GM23338 (cell line): Measurements from ENCODE around the gene PCNX1. TPM values are rescaled to one million over a fixed set of nuclear protein-coding genes. Genes with fewer than 3 reads are reported as not detected.
A peak's percentile ranks its signal among the peaks of the same experiment; 100 is the strongest.

ENCODE experiments used
- ATAC-seq: fragments of 200-7000 bp; cut with Tn5 transposase; 3 replicates; pipeline ENCODE4 v1.9.1; 2020
- DNase-seq: peaks from one replicate; pipeline ENCODE4 v3.0.0-alpha.2; 2015; ENCODE audit warnings: low spot score
- H2AFZ ChIP-seq: fragments of 200-600 bp; sonication (generic); 2 replicates; pipeline ENCODE4 v1.8.0; 2016; ENCODE audit warnings: antibody characterized with exemption, mild to moderate bottlenecking, moderate library complexity
- H3F3A ChIP-seq: fragments of 200-600 bp; sonication (generic); replicated peaks from 2 replicates; pipeline ENCODE4 v1.8.0; 2017; ENCODE audit warnings: antibody characterized with exemption, mixed run types, low read depth
- H3K27ac ChIP-seq: fragments of 200-600 bp; sonication (generic); 2 replicates; pipeline ENCODE4 v1.6.1; 2016; ENCODE audit warnings: low read depth
- H3K27me3 ChIP-seq: fragments of 200-600 bp; sonication (generic); 2 replicates; pipeline ENCODE4 v1.8.0; 2016; ENCODE audit warnings: mild to moderate bottlenecking, mixed run types, moderate library complexity; ENCODE audit not compliant: insufficient read depth
- H3K36me3 ChIP-seq: fragments of 200-600 bp; sonication (generic); 2 replicates; pipeline ENCODE4 v1.8.0; 2016; ENCODE audit warnings: mild to moderate bottlenecking; ENCODE audit not compliant: insufficient read depth
- H3K4me1 ChIP-seq: fragments of 200-600 bp; sonication (generic); 2 replicates; pipeline ENCODE4 v1.8.0; 2016; ENCODE audit warnings: mild to moderate bottlenecking, moderate library complexity; ENCODE audit not compliant: insufficient read depth
- H3K4me2 ChIP-seq: fragments of 200-600 bp; sonication (generic); 2 replicates; pipeline ENCODE4 v1.7.1; 2017; ENCODE audit warnings: mixed run types
- H3K4me3 ChIP-seq: fragments of 200-600 bp; sonication (generic); 2 replicates; pipeline ENCODE4 v1.6.1; 2016; ENCODE audit warnings: mixed run types
- H3K79me2 ChIP-seq: fragments of 200-600 bp; sonication (generic); replicated peaks from 2 replicates; pipeline ENCODE4 v1.8.0; 2017; ENCODE audit warnings: mild to moderate bottlenecking; ENCODE audit not compliant: insufficient read depth
- H3K9me2 ChIP-seq: fragments of 200-600 bp; sonication (generic); 2 replicates; pipeline ENCODE4 v1.8.0; 2017; ENCODE audit not compliant: insufficient read depth
- H4K20me1 ChIP-seq: fragments of 200-600 bp; sonication (generic); replicated peaks from 2 replicates; pipeline ENCODE4 v1.8.0; 2017; ENCODE audit warnings: mild to moderate bottlenecking; ENCODE audit not compliant: insufficient read depth
- H3K27ac Mint-ChIP-seq: 2 replicates; pipeline ENCODE4 v1.8.0; 2020; ENCODE audit warnings: inconsistent platforms, mild to moderate bottlenecking, moderate library complexity, mixed read lengths
- H3K27me3 Mint-ChIP-seq: 3 replicates; pipeline ENCODE4 v1.8.0; 2022; ENCODE audit warnings: low read depth, mild to moderate bottlenecking, moderate library complexity, mixed read lengths, inconsistent platforms; ENCODE audit not compliant: insufficient read depth, poor library complexity
- H3K36me3 Mint-ChIP-seq: 3 replicates; pipeline ENCODE4 v1.8.0; 2021; ENCODE audit warnings: low read depth, mild to moderate bottlenecking, inconsistent platforms, moderate library complexity, mixed read lengths
- H3K4me1 Mint-ChIP-seq: 3 replicates; pipeline ENCODE4 v1.8.0; 2020; ENCODE audit warnings: mild to moderate bottlenecking, inconsistent platforms, mixed read lengths
- H3K4me3 Mint-ChIP-seq: 3 replicates; pipeline ENCODE4 v1.8.0; 2021; ENCODE audit warnings: moderate library complexity, mild to moderate bottlenecking, inconsistent platforms, mixed read lengths
- H3K9me3 Mint-ChIP-seq: 3 replicates; pipeline ENCODE4 v1.8.0; 2020; ENCODE audit warnings: moderate library complexity, mild to moderate bottlenecking, inconsistent platforms, mixed read lengths
- ETS1 ChIP-seq: IDR thresholded peaks from 2 replicates; pipeline ENCODE4 v1.6.1; 2016; ENCODE audit warnings: antibody characterized with exemption
- JUNB ChIP-seq: IDR thresholded peaks from one replicate; pipeline ENCODE4 v1.6.1; 2016; ENCODE audit warnings: antibody characterized with exemption; ENCODE audit not compliant: unreplicated experiment
- POLR2AphosphoS5 ChIP-seq: IDR thresholded peaks from 2 replicates; pipeline ENCODE4 v1.6.1; 2016; ENCODE audit warnings: antibody characterized with exemption, low read depth
- REST ChIP-seq: IDR thresholded peaks from one replicate; pipeline ENCODE4 v1.6.1; 2018; ENCODE audit warnings: antibody characterized with exemption; ENCODE audit not compliant: unreplicated experiment
- ZNF331 ChIP-seq: fragments of 250-450 bp; sonication (Bioruptor Pico); IDR thresholded peaks from 2 replicates; pipeline ENCODE4 v1.5.0; 2020; ENCODE audit warnings: low read depth, mild to moderate bottlenecking, moderate library complexity
- ZNF462 ChIP-seq: fragments of 250-450 bp; sonication (Bioruptor Pico); IDR thresholded peaks from 2 replicates; pipeline ENCODE4 v1.5.0; 2020; ENCODE audit warnings: mild to moderate bottlenecking, moderate library complexity
- polyA plus RNA-seq: library from polyadenylated mRNA; unstranded; fragments of >200 nt; fragmentation: Nextera tagmentation; extraction: Ambion mirVana; gene quantifications from 2 replicates; pipeline ENCODE4 v1.2.1, GENCODE V29; 2016
- total RNA-seq: library from RNA; depleted of rRNA; stranded (reverse); fragments of >200 nt; shearing (Covaris generic); gene quantifications from 2 replicates; pipeline ENCODE4 v1.2.3, GENCODE V29; 2014

Gene PCNX1
- total and polyA plus RNA-seq, 2 experiments from 2014 or later: 19.4 to 53.1 TPM

GRCh38 chr14:70886421-70887206 is 20.6 kb upstream of the PCNX1 start (continued):
- TF ChIP-seq ZNF462 (CRISPR knock-in tag): no peak

- Histone ChIP-seq H3K27ac (no peak overlapping the region), H3K27me3 (no peaks in the 10 kb centered on the region), H3K4me3 (no peak overlapping the region), H3F3A (no peaks in the 10 kb centered on the region), H4K20me1 (no peaks in the 10 kb centered on the region), H3K9me2 (no peaks in the 10 kb centered on the region), H3K36me3 (no peaks in the 10 kb centered on the region), H2AFZ (peak overlapping the region; percentile 78; the same call in 1 of the 2 replicates), H3K4me2 (no peak overlapping the region), H3K79me2 (no peaks in the 10 kb centered on the region), H3K4me1 (peaks cover 12% of the 10 kb centered on the region)
- peaks cover 19% of the 10 kb centered on the region for H3K4me1 Mint-ChIP-seq
- no peaks in the 10 kb centered on the region for H3K9me3 Mint-ChIP-seq
- H3K4me3 Mint-ChIP-seq: no peak overlapping the region
- H3K36me3 Mint-ChIP-seq: no peaks in the 10 kb centered on the region
- H3K27me3 Mint-ChIP-seq: peaks cover 3% of the 10 kb centered on the region
- ATAC-seq (no peak), DNase-seq (no peak)
- no peak overlapping the region for H3K27ac Mint-ChIP-seq
- no peak for TF ChIP-seq JUNB
- TF ChIP-seq ETS1: no peak
- TF ChIP-seq POLR2AphosphoS5: no peak
- TF ChIP-seq ZNF331 (CRISPR knock-in tag): no peak
- TF ChIP-seq REST: no peak
Measured at GRCh38 chr14:70887207-70887681, 20.0 kb upstream of the PCNX1 start.
